Spinal cord (tissue), 10 donors: Measurements from ENCODE around the gene FREM2. TPM values are rescaled to one million over a fixed set of nuclear protein-coding genes. Genes with fewer than 3 reads are reported as not detected.

Experiments
- DNase-seq, 6 donors: peaks; one replicate each; pipeline versions ENCODE4 v3.0.0 to v3.0.0-alpha.2; 2013 to 2015; ENCODE audit warnings: low spot score in 6 of 6, low read depth in 4 of 6
- H3K27ac ChIP-seq: one replicate; pipeline ENCODE4 v1.5.1; 2013; ENCODE audit warnings: low read depth, low read length, control low read depth
- H3K27me3 ChIP-seq: one replicate; pipeline ENCODE4 v1.6.1; 2013; ENCODE audit warnings: low read length; ENCODE audit not compliant: control insufficient read depth, insufficient read depth
- H3K36me3 ChIP-seq: one replicate; pipeline ENCODE4 v1.6.1; 2013; ENCODE audit warnings: low read length; ENCODE audit not compliant: control insufficient read depth, insufficient read depth
- H3K4me1 ChIP-seq: one replicate; pipeline ENCODE4 v1.6.1; 2013; ENCODE audit warnings: low read length; ENCODE audit not compliant: control insufficient read depth, insufficient read depth
- H3K4me3 ChIP-seq: one replicate; pipeline ENCODE4 v1.5.1; 2013; ENCODE audit warnings: low read depth, low read length, control low read depth
- H3K9me3 ChIP-seq: one replicate; pipeline ENCODE4 v1.6.1; 2013; ENCODE audit warnings: low read length; ENCODE audit not compliant: control insufficient read depth, insufficient read depth
- WGBS: methylation state at CpG from one replicate; pipeline ENCODE4 v1.1.5; 2013; ENCODE audit warnings: missing lambda C conversion rate; ENCODE audit not compliant: insufficient coverage; 5-methylcytosine and 5-hydroxymethylcytosine counted together
- polyA plus RNA-seq, 2 donors: library from polyadenylated mRNA; unstranded; fragments of 120-200 nt; gene quantifications; one replicate each; pipeline ENCODE4 v1.2.1, GENCODE V29; 2013; ENCODE audit not compliant: insufficient read length in 2 of 2
- total RNA-seq, 2 donors: library from RNA; depleted of rRNA in 1 of 2; stranded (reverse); fragments of 120-200 nt in 1 of 2; fragments of >200 nt in 1 of 2; gene quantifications; one replicate each; pipeline versions ENCODE4 v1.2.3 to v1.2.4, GENCODE V29; 2013 to 2014
- donor health status: healthy.

Gene FREM2
- total and polyA plus RNA-seq, 4 donors, result 2.7 to 16.0 (median 6.4) TPM

DNA sequence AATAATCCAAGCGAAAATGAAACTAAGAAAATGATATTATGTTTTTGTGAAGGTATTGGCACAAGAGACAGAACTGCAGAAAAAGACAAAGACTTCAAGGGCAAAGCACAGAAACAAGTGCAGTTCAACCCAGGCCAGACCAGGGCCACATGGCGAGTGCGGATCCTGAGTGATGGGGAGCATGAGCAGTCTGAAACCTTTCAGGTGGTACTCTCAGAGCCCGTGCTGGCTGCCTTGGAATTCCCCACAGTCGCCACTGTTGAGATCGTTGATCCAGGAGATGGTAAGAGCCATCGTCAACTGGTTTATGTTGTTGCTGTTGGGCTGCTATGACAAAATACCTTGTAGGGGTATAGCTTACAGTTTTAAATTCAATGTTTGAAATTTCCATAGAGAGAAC, 82.6 kb downstream of the FREM2 start:
- Histone ChIP-seq H3K4me1 (no peaks in the 10 kb centered on the region), H3K9me3 (no peaks in the 10 kb centered on the region), H3K27me3 (no peaks in the 10 kb centered on the region), H3K4me3 (no peak overlapping the region), H3K36me3 (no peaks in the 10 kb centered on the region), H3K27ac (no peak overlapping the region)
- DNase-seq, result no peak
- 88% methylated on average over 7 of the region's 7 CpGs for WGBS

DNA sequence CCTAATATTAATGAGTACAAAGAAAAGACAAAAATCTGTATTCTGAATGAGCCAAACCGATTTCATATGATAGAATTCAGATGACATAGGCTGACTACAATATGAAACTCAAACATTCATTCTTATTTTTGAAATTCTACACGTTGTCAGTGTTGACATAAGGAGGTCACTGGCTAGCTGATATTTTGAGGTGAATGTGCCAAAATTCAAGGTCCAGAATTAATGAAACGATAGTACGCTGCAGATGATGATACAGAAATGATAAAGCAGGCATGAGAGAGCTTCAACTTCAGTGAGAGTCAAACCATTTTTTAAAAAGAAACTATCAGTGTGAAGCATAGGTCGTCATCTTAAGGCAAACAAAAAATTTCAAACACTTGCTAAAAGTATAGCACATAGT, 88.2 kb downstream of the FREM2 start:
- Histone ChIP-seq H3K4me3 (no peak overlapping the region), H3K27me3 (no peaks in the 10 kb centered on the region), H3K36me3 (no peaks in the 10 kb centered on the region), H3K27ac (no peak overlapping the region), H3K9me3 (no peaks in the 10 kb centered on the region), H3K4me1 (no peaks in the 10 kb centered on the region)
- WGBS, result 57% methylated on average over 2 of the region's 5 CpGs
- no peak for DNase-seq

DNA sequence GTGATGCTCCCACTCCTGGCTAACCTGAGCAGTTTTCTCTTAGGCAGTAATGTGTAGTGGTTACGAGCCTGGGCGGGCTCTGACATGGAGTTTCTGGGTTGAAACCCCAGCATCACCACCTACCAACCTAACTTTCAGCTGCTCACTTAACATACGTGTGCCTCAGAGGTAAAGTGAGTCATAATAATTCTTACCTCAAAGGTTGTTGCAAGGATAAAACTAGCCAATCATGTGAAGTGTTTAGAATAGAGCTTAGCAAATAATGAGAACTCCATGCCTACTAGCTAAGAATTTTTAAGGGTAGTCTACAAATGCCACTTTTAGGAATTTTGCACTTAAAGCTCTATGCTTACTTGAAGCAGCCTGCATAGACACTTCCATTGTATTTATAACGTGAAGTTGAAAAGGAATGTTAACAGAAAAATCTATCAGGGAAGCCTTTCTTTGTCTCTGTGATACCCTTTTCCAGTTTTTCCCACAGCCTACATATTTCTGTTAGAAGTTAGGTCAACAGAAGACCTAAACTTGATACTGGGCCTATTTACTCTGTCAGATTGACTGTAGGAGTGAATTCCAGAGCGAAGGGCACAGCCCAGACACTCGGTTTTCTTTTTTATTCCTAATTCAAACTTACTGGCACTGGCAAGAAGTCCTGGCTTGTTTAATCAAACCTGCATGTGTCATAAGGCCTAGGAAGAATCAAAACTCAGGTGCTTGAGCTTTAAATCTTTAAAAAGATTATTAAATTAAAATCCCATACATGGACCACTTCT, 90.7 kb downstream of the FREM2 start:
- no CpG with 5 or more reads among the region's 6 CpGs for WGBS
- no peak for DNase-seq
- no peak overlapping the region for H3K4me3 ChIP-seq
- no peaks in the 10 kb centered on the region for H3K9me3 ChIP-seq
- no peaks in the 10 kb centered on the region for H3K4me1 ChIP-seq
- H3K27me3 ChIP-seq, result no peaks in the 10 kb centered on the region
- H3K27ac ChIP-seq, result no peak overlapping the region
- H3K36me3 ChIP-seq, result no peaks in the 10 kb centered on the region

DNA sequence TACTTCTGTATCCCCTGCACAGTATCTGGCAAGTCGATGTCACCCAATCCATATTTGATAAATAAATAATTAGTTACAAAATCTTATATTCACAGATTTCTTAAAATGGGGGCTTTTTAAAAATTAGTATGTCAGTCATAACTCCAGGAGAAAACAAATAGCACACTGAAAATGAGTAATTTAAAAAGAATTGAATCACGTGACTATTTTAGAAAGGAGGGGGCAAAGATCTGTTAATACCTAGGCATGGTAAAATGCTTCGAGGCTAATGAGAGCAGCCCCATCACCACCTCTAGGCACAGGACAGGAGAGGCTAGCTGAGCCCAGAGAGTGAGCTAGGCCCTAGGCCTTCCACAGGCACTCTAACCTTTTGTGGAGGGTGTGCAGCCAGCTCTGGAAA, 94.7 kb downstream of the FREM2 start:
- Histone ChIP-seq H3K36me3 (no peaks in the 10 kb centered on the region), H3K27ac (no peak overlapping the region), H3K27me3 (no peaks in the 10 kb centered on the region), H3K9me3 (no peaks in the 10 kb centered on the region), H3K4me3 (no peak overlapping the region), H3K4me1 (no peaks in the 10 kb centered on the region)
- DNase-seq, result no peak
- no CpG with 5 or more reads among the region's 3 CpGs for WGBS

DNA sequence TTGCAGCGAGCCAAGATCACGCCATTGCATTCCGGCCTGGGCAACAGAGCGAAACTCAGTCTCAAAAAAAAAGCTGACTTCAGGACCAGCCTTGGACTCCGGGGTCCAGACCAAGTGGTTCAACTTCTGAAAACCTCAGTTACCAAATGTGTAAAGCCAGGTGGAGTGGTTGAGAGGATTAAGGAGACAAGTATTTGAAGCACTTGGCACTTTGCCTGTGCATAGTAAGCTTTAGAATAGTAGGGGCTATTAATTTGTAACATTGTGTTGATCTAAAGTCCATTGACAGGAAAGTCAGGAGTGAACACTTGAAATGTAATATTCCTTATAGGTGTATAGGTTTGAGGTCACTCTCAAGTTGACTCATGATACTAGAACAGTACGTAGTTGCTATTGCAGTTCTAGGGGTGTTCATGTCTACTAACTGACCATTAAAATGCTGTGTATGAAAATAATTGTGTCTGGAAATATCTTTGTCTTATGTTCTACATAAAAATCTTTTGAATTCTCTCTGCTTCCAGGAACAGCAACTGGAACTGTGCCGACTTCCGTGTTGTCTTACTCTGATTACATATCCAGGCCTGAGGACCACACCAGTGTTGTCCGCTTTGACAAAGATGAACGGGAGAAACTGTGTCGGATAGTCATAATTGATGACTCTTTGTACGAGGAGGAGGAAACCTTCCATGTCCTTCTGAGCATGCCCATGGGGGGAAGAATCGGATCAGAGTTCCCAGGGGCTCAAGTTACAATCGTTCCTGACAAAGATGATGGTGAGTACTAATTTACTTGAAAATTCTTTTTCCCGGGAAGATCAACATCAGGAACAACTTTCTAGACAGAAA, 97.4 kb downstream of the FREM2 start:
- no peaks in the 10 kb centered on the region for H3K9me3 ChIP-seq
- H3K36me3 ChIP-seq, result no peaks in the 10 kb centered on the region
- no peak overlapping the region for H3K27ac ChIP-seq
- no peak for DNase-seq
- WGBS, result 93% methylated on average over 11 of the region's 15 CpGs
- H3K4me3 ChIP-seq, result no peak overlapping the region
- no peaks in the 10 kb centered on the region for H3K27me3 ChIP-seq
- H3K4me1 ChIP-seq, result no peaks in the 10 kb centered on the region

DNA sequence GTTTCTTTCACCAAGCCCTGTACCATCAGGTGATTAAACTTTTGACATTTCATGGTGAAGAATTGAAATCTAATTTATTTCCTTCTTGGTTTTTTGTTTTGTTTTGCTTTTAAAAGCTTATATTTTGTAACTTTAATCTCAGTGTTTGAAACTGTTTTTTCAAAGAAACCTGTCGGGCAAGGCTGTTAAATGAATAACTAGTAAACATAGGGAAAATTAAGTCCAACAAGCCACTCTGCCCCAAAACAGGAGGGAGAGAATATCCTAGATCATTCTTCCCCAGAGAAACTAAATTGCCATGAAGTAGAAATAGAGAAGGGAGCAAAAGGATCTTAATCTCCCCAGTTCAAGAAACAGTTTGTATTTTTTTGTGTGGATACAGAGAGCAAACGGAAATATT, 98.2 kb downstream of the FREM2 start:
- H3K4me3 ChIP-seq, result no peak overlapping the region
- H3K36me3 ChIP-seq, result no peaks in the 10 kb centered on the region
- no peaks in the 10 kb centered on the region for H3K4me1 ChIP-seq
- no peak overlapping the region for H3K27ac ChIP-seq
- WGBS, result 80% methylated on average over 1 of the region's 2 CpGs
- DNase-seq, result no peak
- no peaks in the 10 kb centered on the region for H3K9me3 ChIP-seq
- no peaks in the 10 kb centered on the region for H3K27me3 ChIP-seq

DNA sequence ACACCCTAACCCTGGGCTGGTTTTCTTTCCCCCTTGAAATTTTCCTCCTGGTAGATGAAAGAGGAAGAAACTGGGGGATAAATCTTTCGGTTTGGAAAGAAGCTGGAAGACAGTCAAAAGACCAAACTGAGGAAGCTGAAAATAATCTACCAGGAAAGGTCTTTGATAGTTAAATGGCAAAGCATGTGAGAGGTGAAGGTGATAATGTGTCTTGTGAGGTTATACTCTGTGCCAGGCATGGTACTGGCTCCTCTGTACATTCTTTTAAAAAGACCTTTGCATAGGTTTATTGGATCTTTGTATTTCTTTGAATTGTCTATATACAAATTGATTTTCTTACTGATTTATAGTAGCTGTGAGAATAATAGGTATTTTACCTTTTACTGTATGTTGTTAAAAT, 98.6 kb downstream of the FREM2 start:
- Histone ChIP-seq H3K27ac (no peak overlapping the region), H3K4me3 (no peak overlapping the region), H3K9me3 (no peaks in the 10 kb centered on the region), H3K36me3 (no peaks in the 10 kb centered on the region), H3K4me1 (no peaks in the 10 kb centered on the region), H3K27me3 (no peaks in the 10 kb centered on the region)
- DNase-seq, result no peak
- 20% methylated on average over 1 of the region's 1 CpG for WGBS

DNA sequence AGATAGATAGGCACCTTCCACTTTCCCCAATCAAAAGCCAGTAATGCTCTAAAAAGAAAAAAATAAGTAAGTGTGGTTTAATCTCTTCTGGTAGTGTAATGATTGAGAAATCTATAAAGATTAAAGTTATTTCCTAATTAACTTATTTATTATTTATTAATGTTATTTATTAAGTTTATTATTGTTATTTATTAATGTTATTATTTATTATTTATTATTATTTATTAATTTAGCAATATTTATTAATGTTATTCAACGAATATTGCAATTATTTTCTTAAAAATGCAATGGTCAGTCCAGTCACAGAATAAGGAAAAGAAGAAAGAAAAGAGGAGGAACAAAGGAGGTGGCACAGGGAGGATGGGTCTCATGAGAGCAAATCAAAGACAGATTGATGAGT, 100.7 kb downstream of the FREM2 start:
- 80% methylated on average over 1 of the region's 1 CpG for WGBS
- no peaks in the 10 kb centered on the region for H3K4me1 ChIP-seq
- H3K27ac ChIP-seq, result no peak overlapping the region
- H3K9me3 ChIP-seq, result no peaks in the 10 kb centered on the region
- H3K4me3 ChIP-seq, result no peak overlapping the region
- no peak for DNase-seq
- no peaks in the 10 kb centered on the region for H3K36me3 ChIP-seq
- no peaks in the 10 kb centered on the region for H3K27me3 ChIP-seq

DNA sequence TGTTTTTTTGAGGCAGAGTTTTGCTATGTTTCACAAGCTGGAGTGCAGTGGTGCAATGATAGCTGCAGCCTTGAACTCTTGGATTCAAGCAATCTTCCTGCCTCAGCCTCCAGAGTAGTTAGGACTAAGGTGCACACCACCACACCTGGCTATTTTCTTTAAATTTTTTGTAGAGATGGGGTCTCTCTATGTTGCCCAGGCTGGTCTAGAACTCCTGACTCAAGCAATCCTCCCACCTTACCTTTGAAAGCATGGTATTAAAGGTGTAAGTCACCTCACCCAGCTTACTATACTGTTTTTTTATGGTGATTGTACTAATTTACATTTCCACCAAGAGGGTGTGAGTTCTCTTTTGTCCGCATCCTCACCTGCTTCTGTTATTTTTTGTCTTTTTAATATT, 110.0 kb downstream of the FREM2 start:
- Histone ChIP-seq H3K9me3 (no peaks in the 10 kb centered on the region), H3K27me3 (no peaks in the 10 kb centered on the region), H3K4me3 (no peak overlapping the region), H3K4me1 (no peaks in the 10 kb centered on the region), H3K27ac (no peak overlapping the region), H3K36me3 (no peaks in the 10 kb centered on the region)
- DNase-seq, result no peak
- WGBS, result no CpG with 5 or more reads among the region's 1 CpG

DNA sequence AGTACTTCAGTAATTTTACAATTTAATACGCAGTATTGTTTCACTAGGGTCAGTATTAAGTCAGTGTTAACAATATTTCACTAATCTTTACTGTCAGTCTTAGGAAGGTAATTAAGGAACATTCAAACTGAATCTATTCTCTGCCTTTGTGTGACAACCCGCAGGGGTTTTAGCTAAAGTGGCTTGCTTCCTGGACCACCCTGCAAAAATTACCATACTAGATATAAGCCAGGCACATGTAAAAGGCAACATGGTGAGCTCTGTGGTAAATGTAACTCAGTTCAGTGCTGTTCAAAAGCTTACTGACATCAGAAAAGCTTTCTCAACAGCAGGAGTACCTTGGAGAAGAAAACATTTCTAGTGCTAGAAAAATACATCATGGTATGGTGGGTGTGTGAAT, 116.7 kb downstream of the FREM2 start:
- no CpG with 5 or more reads among the region's 2 CpGs for WGBS
- no peak overlapping the region for H3K4me3 ChIP-seq
- DNase-seq, result peak in 2 of 6 donors; percentile 33 to 50
- H3K27me3 ChIP-seq, result no peaks in the 10 kb centered on the region
- H3K27ac ChIP-seq, result peak overlapping the region; percentile 42
- H3K9me3 ChIP-seq, result peaks cover 7% of the 10 kb centered on the region
- no peaks in the 10 kb centered on the region for H3K4me1 ChIP-seq
- H3K36me3 ChIP-seq, result no peaks in the 10 kb centered on the region
